ENCODE data around the gene MAP7D3. TPM values are rescaled to one million over a fixed set of nuclear protein-coding genes. Genes with fewer than 3 reads are reported as not detected.

The MAP7D3 gene
- polyA plus RNA-seq, 3 donors, result 1.8 to 3.4 (median 2.9) TPM

DNA sequence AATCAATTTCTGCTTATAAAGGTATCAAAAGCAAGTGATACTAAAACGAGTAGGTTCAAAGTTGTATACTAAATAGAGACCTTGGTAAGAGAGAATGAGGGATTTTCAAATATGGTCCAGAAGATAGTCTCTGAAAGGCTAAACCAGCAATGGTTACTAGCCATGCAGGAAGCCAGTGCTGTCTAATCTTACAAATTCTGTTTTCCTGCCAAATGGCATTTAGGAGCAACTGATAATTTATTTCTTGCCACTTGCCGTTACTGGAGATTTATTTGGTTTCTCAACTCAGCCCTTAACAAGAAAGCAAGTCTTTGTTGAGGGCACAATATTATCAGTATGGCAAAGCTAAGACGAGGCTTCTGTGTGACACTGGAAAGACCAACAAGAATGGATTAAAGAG, 47.2 kb downstream of the MAP7D3 start:
- Histone ChIP-seq H3K9me3 (replicated peaks in 1 of 2; ENCODE audit: control insufficient read depth in 1 of 2, insufficient read depth in 1 of 2, low read length in 2 of 2) (no peaks in the 10 kb centered on the region), H3K4me1 (ENCODE audit: control insufficient read depth in 1 of 2, insufficient read depth in 2 of 2, low read length in 2 of 2) (peaks cover 0 to 11% of the 10 kb centered on the region in 2 donors), H3K4me3 (replicated peaks in 1 of 3; ENCODE audit: low read depth in 2 of 3, low read length in 3 of 3) (no peak overlapping the region), H3K79me2 (ENCODE audit: insufficient read depth, low read length) (no peaks in the 10 kb centered on the region), H4K20me1 (ENCODE audit: insufficient read depth, low read length) (no peaks in the 10 kb centered on the region), H2AFZ (ENCODE audit: insufficient read depth, low read depth, low read length, poor library complexity, severe bottlenecking) (no peak overlapping the region), H3K4me2 (replicated peaks; ENCODE audit: extremely low read depth, low read length, poor library complexity, severe bottlenecking) (no peak overlapping the region), H3K36me3 (replicated peaks in 1 of 2; ENCODE audit: control insufficient read depth in 1 of 2, insufficient read depth in 2 of 2, low read length in 2 of 2) (no peaks in the 10 kb centered on the region), H3K27me3 (ENCODE audit: control insufficient read depth in 2 of 2, insufficient read depth in 2 of 2, low read length in 2 of 2) (no peaks in the 10 kb centered on the region), H3K27ac (ENCODE audit: low read depth in 1 of 2, low read length in 2 of 2) (no peak overlapping the region), H3K9ac (ENCODE audit: insufficient read depth, low read length, poor library complexity, severe bottlenecking) (no peak overlapping the region)
- intact Hi-C loops (cut with micrococcal nuclease), result no loop called here
- H3K4me1 Mint-ChIP-seq, result peaks cover 9% of the 10 kb centered on the region
- no peaks in the 10 kb centered on the region for H3K9me3 Mint-ChIP-seq
- no peak for DNase-seq
- peaks cover 0 to 4% (median 0%) of the 10 kb centered on the region in 3 donors for H3K27me3 Mint-ChIP-seq (ENCODE audit: low read depth in 3 of 3)
- no CpG with 5 or more reads among the region's 3 CpGs for WGBS (ENCODE audit: insufficient coverage)
- no peak overlapping the region for H3K4me3 Mint-ChIP-seq
- TF ChIP-seq, protein P1, sequence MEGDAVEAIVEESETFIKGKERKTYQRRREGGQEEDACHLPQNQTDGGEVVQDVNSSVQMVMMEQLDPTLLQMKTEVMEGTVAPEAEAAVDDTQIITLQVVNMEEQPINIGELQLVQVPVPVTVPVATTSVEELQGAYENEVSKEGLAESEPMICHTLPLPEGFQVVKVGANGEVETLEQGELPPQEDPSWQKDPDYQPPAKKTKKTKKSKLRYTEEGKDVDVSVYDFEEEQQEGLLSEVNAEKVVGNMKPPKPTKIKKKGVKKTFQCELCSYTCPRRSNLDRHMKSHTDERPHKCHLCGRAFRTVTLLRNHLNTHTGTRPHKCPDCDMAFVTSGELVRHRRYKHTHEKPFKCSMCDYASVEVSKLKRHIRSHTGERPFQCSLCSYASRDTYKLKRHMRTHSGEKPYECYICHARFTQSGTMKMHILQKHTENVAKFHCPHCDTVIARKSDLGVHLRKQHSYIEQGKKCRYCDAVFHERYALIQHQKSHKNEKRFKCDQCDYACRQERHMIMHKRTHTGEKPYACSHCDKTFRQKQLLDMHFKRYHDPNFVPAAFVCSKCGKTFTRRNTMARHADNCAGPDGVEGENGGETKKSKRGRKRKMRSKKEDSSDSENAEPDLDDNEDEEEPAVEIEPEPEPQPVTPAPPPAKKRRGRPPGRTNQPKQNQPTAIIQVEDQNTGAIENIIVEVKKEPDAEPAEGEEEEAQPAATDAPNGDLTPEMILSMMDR (IDR thresholded peaks at IDR 0.05), result no peak
- no peak overlapping the region for H3K27ac Mint-ChIP-seq
- no peaks in the 10 kb centered on the region for H3K36me3 Mint-ChIP-seq

DNA sequence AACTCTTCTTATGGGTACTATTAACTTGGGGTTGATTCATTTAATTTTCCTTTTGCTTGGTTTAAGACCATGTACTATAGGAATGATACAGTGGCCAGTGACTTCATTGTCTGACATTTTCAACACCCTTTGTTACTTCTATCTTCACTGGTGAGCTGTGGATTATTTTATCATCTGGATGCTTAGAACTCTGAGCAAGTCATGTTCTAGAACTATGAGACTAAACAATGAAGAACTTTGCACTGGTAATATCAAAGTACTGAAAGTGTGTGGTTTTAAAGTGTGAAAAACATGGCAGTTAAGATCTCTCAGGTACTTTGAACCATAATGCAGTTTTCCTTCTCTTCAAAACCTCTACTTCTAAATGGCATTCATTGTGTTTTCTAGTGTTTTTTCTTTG, 47.8 kb downstream of the MAP7D3 start:
- intact Hi-C loops (cut with micrococcal nuclease), result no loop called here
- H3K27me3 Mint-ChIP-seq (ENCODE audit: low read depth in 3 of 3), result peaks cover 0 to 4% (median 0%) of the 10 kb centered on the region in 3 donors
- Histone ChIP-seq H2AFZ (ENCODE audit: insufficient read depth, low read depth, low read length, poor library complexity, severe bottlenecking) (no peak overlapping the region), H4K20me1 (ENCODE audit: insufficient read depth, low read length) (no peaks in the 10 kb centered on the region), H3K9me3 (replicated peaks in 1 of 2; ENCODE audit: control insufficient read depth in 1 of 2, insufficient read depth in 1 of 2, low read length in 2 of 2) (no peaks in the 10 kb centered on the region), H3K9ac (ENCODE audit: insufficient read depth, low read length, poor library complexity, severe bottlenecking) (no peak overlapping the region), H3K36me3 (replicated peaks in 1 of 2; ENCODE audit: control insufficient read depth in 1 of 2, insufficient read depth in 2 of 2, low read length in 2 of 2) (no peaks in the 10 kb centered on the region), H3K27me3 (ENCODE audit: control insufficient read depth in 2 of 2, insufficient read depth in 2 of 2, low read length in 2 of 2) (no peaks in the 10 kb centered on the region), H3K4me1 (ENCODE audit: control insufficient read depth in 1 of 2, insufficient read depth in 2 of 2, low read length in 2 of 2) (peaks cover 0 to 11% of the 10 kb centered on the region in 2 donors), H3K4me3 (replicated peaks in 1 of 3; ENCODE audit: low read depth in 2 of 3, low read length in 3 of 3) (no peak overlapping the region), H3K27ac (ENCODE audit: low read depth in 1 of 2, low read length in 2 of 2) (no peak overlapping the region), H3K79me2 (ENCODE audit: insufficient read depth, low read length) (no peaks in the 10 kb centered on the region), H3K4me2 (replicated peaks; ENCODE audit: extremely low read depth, low read length, poor library complexity, severe bottlenecking) (no peak overlapping the region)
- no peak overlapping the region for H3K27ac Mint-ChIP-seq
- H3K36me3 Mint-ChIP-seq, result no peaks in the 10 kb centered on the region
- no peak for DNase-seq
- H3K9me3 Mint-ChIP-seq, result no peaks in the 10 kb centered on the region
- TF ChIP-seq, protein P1 (IDR thresholded peaks at IDR 0.05), result no peak
- H3K4me1 Mint-ChIP-seq, result peaks cover 9% of the 10 kb centered on the region
- no peak overlapping the region for H3K4me3 Mint-ChIP-seq
